Endodermal cell (in vitro differentiated cells): ENCODE results near the gene PRIMPOL. TPM values are rescaled to one million over a fixed set of nuclear protein-coding genes. Genes with fewer than 3 reads are reported as not detected.

Source experiments
- DNase-seq: peaks from one replicate; pipeline ENCODE4 v3.0.0-alpha.2; 2017
- H3K27ac ChIP-seq: 2 replicates; pipeline ENCODE4 v1.5.1; 2013; ENCODE audit warnings: mild to moderate bottlenecking, low read depth, low read length, moderate library complexity
- H3K27me3 ChIP-seq: 2 replicates; pipeline ENCODE4 v1.6.1; 2013; ENCODE audit warnings: mild to moderate bottlenecking, low read length, moderate library complexity; ENCODE audit not compliant: insufficient read depth, control insufficient read depth, poor library complexity, severe bottlenecking
- H3K36me3 ChIP-seq: 2 replicates; pipeline ENCODE4 v1.7.0; 2013; ENCODE audit warnings: mild to moderate bottlenecking, low read length, moderate library complexity; ENCODE audit not compliant: control insufficient read depth, insufficient read depth
- H3K4me1 ChIP-seq: one replicate; pipeline ENCODE4 v1.7.0; 2013; ENCODE audit warnings: low read length; ENCODE audit not compliant: control insufficient read depth, insufficient read depth
- H3K4me3 ChIP-seq: 2 replicates; pipeline ENCODE4 v1.5.1; 2013; ENCODE audit warnings: mild to moderate bottlenecking, low read length, moderate library complexity
- H3K9ac ChIP-seq: 2 replicates; pipeline ENCODE4 v1.6.1; 2013; ENCODE audit warnings: mild to moderate bottlenecking, low read length, moderate library complexity; ENCODE audit not compliant: poor library complexity, severe bottlenecking; ENCODE audit errors: extremely low read depth
- H3K9me3 ChIP-seq: 2 replicates; pipeline ENCODE4 v1.6.1; 2013; ENCODE audit warnings: mild to moderate bottlenecking, low read length, moderate library complexity; ENCODE audit not compliant: control insufficient read depth
- H3K27ac Mint-ChIP-seq: 2 replicates; pipeline ENCODE4 v1.8.0; 2020; ENCODE audit warnings: mixed read lengths
- H3K27me3 Mint-ChIP-seq: 2 replicates; pipeline ENCODE4 v1.8.0; 2021; ENCODE audit warnings: mild to moderate bottlenecking, mixed read lengths; ENCODE audit not compliant: insufficient read depth
- H3K36me3 Mint-ChIP-seq: 2 replicates; pipeline ENCODE4 v1.8.0; 2020; ENCODE audit warnings: low read depth, mixed read lengths
- H3K4me1 Mint-ChIP-seq: 2 replicates; pipeline ENCODE4 v1.8.0; 2020; ENCODE audit warnings: mixed read lengths
- H3K4me3 Mint-ChIP-seq: 2 replicates; pipeline ENCODE4 v1.8.0; 2020; ENCODE audit warnings: mild to moderate bottlenecking, moderate library complexity, mixed read lengths
- H3K9me3 Mint-ChIP-seq: 2 replicates; pipeline ENCODE4 v1.8.0; 2020; ENCODE audit warnings: mild to moderate bottlenecking, mixed read lengths
- WGBS, 2 experiments: methylation state at CpG; one replicate each; pipeline versions ENCODE4 v1.1.5 to v1.1.7; 2013; ENCODE audit warnings: missing lambda C conversion rate in 2 of 2, mixed read lengths in 1 of 2; ENCODE audit not compliant: insufficient coverage in 1 of 2, insufficient read length in 1 of 2; 5-methylcytosine and 5-hydroxymethylcytosine counted together
- total RNA-seq, 2 donors: library from RNA; stranded (reverse); fragmentation: NEBNext Ultra II Directional in 1 of 2; extraction: Animal tissue kit (Norgen Biotek cat#: 25700) in 1 of 2; gene quantifications; 2 replicates in 1 of 2; 3 replicates in 1 of 2; pipeline ENCODE4 v1.2.1, GENCODE V29; 2021
- TF ChIP-seq, protein P1 (sequence below): fragments of 200-600 bp; sonication (generic); conservative IDR thresholded peaks from 2 replicates; pipeline ENCODE4 v1.5.0; 2021; ENCODE audit warnings: antibody characterized with exemption, mild to moderate bottlenecking

The PRIMPOL gene
- total RNA-seq, 2 donors from 2014 or later: 10.1 to 12.0 TPM

- Histone ChIP-seq H3K36me3 (peaks cover 69% of the 10 kb centered on the region), H3K4me1 (no peaks in the 10 kb centered on the region), H3K4me3 (no peak overlapping the region), H3K9ac (no peak overlapping the region), H3K9me3 (peaks cover 6% of the 10 kb centered on the region), H3K27me3 (no peaks in the 10 kb centered on the region), H3K27ac (no peak overlapping the region)
- Mint-ChIP-seq H3K4me3 (no peak overlapping the region), H3K27me3 (no peaks in the 10 kb centered on the region), H3K36me3 (peaks cover 72% of the 10 kb centered on the region), H3K4me1 (no peaks in the 10 kb centered on the region), H3K27ac (no peak overlapping the region), H3K9me3 (no peaks in the 10 kb centered on the region)
- TF ChIP-seq, protein P1, sequence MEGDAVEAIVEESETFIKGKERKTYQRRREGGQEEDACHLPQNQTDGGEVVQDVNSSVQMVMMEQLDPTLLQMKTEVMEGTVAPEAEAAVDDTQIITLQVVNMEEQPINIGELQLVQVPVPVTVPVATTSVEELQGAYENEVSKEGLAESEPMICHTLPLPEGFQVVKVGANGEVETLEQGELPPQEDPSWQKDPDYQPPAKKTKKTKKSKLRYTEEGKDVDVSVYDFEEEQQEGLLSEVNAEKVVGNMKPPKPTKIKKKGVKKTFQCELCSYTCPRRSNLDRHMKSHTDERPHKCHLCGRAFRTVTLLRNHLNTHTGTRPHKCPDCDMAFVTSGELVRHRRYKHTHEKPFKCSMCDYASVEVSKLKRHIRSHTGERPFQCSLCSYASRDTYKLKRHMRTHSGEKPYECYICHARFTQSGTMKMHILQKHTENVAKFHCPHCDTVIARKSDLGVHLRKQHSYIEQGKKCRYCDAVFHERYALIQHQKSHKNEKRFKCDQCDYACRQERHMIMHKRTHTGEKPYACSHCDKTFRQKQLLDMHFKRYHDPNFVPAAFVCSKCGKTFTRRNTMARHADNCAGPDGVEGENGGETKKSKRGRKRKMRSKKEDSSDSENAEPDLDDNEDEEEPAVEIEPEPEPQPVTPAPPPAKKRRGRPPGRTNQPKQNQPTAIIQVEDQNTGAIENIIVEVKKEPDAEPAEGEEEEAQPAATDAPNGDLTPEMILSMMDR: no peak
- 98 to 100% methylated on average over 3 to 4 of the region's 5 CpGs for WGBS, 2 experiments
- DNase-seq: no peak
Observed at GRCh38 chr4:184705692-184706091, 56.2 kb downstream of the PRIMPOL start.

GRCh38 chr4:184706453-184706852 is 56.9 kb downstream of the PRIMPOL start:
- 89 to 100% methylated on average over 1 of the region's 1 CpG for WGBS, 2 experiments
- peaks cover 69% of the 10 kb centered on the region for H3K36me3 ChIP-seq
- Mint-ChIP-seq H3K27ac (no peak overlapping the region), H3K4me1 (no peaks in the 10 kb centered on the region), H3K36me3 (peaks cover 72% of the 10 kb centered on the region), H3K4me3 (no peak overlapping the region), H3K27me3 (no peaks in the 10 kb centered on the region), H3K9me3 (no peaks in the 10 kb centered on the region)
- no peak overlapping the region for H3K4me3 ChIP-seq
- no peaks in the 10 kb centered on the region for H3K27me3 ChIP-seq
- H3K9ac ChIP-seq: no peak overlapping the region
- H3K9me3 ChIP-seq: peaks cover 6% of the 10 kb centered on the region
- H3K27ac ChIP-seq: no peak overlapping the region
- no peak for DNase-seq
- H3K4me1 ChIP-seq: no peaks in the 10 kb centered on the region
- TF ChIP-seq, protein P1: no peak

DNA sequence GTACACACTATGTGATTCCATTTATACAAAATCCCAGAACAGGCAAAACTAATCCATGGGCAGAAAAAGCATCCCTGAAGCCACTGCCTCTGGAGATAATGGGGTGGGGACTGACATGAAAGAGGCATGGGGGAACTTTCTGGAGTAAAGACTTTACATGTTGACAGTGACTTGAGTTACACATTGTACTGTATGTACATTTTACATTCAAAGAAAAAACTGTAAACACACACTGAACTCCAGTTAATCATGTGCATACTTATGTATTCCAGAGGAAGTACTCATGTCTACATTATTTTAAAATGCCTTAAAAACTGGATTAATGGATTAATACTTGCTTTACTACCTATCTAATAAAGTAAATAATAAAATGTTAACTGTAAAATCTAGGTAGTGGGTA is 62.8 kb downstream of the PRIMPOL start:
- peaks cover 67% of the 10 kb centered on the region for H3K36me3 ChIP-seq
- H3K27me3 ChIP-seq: no peaks in the 10 kb centered on the region
- no peak overlapping the region for H3K27ac Mint-ChIP-seq
- no peak overlapping the region for H3K4me3 Mint-ChIP-seq
- DNase-seq: no peak
- no peak overlapping the region for H3K9ac ChIP-seq
- peaks cover 59% of the 10 kb centered on the region for H3K36me3 Mint-ChIP-seq
- TF ChIP-seq, protein P1: no peak
- H3K9me3 ChIP-seq: peaks cover 6% of the 10 kb centered on the region
- H3K4me1 ChIP-seq: no peaks in the 10 kb centered on the region
- H3K9me3 Mint-ChIP-seq: no peaks in the 10 kb centered on the region
- H3K4me3 ChIP-seq: no peak overlapping the region
- no peaks in the 10 kb centered on the region for H3K4me1 Mint-ChIP-seq
- H3K27ac ChIP-seq: no peak overlapping the region
- H3K27me3 Mint-ChIP-seq: no peaks in the 10 kb centered on the region
